ENCODE measurements around the gene UBA1. TPM values are rescaled to one million over a fixed set of nuclear protein-coding genes. Genes with fewer than 3 reads are reported as not detected.

Gene UBA1
- total and polyA plus RNA-seq, 11 donors = 86.9 to 171 (median 130) TPM

- Histone ChIP-seq H3K27ac (no peak overlapping the region), H3K4me3 (no peak overlapping the region), H3K9me3 (no peaks in the 10 kb centered on the region), H3K27me3 (no peaks in the 10 kb centered on the region), H3K36me3 (peaks cover 0 to 50% (median 43%) of the 10 kb centered on the region in 9 donors), H3K4me1 (peaks cover 0 to 34% (median 8%) of the 10 kb centered on the region in 12 donors)
- ATAC-seq (no peak), DNase-seq (no peak)
- TF ChIP-seq POLR2A (IDR thresholded peaks at IDR 0.05) (no peak), CTCF (IDR thresholded peaks at IDR 0.05) (no peak)
- 83 to 95% (median 87%) methylated on average over 5 to 10 of the region's 10 CpGs for WGBS, 4 donors
- intact Hi-C loops (cut with DNase I) = no loop called here
Measured at GRCh38 chrX:47222751-47223350, 29.2 kb downstream of the UBA1 start.

- 88 to 93% (median 91%) methylated on average over 8 to 13 of the region's 13 CpGs for WGBS, 4 donors
- peaks cover 0 to 58% (median 50%) of the 10 kb centered on the region in 9 donors for H3K36me3 ChIP-seq
- H3K27me3 ChIP-seq = no peaks in the 10 kb centered on the region
- H3K4me1 ChIP-seq = peaks cover 0 to 33% (median 8%) of the 10 kb centered on the region in 12 donors
- intact Hi-C loops (cut with DNase I) = no loop called here
- DNase-seq (no peak), ATAC-seq (no peak)
- H3K9me3 ChIP-seq = no peaks in the 10 kb centered on the region
- TF ChIP-seq POLR2A (IDR thresholded peaks at IDR 0.05) (no peak), CTCF (IDR thresholded peaks at IDR 0.05) (no peak)
- no peak overlapping the region for H3K4me3 ChIP-seq
- H3K27ac ChIP-seq = no peak overlapping the region
Measured at GRCh38 chrX:47223476-47224250, 30.0 kb downstream of the UBA1 start.

GRCh38 chrX:47224266-47224895 is 30.8 kb downstream of the UBA1 start:
- H3K36me3 ChIP-seq = peaks cover 0 to 64% (median 57%) of the 10 kb centered on the region in 9 donors
- intact Hi-C loops (cut with DNase I) = no loop called here
- no peak overlapping the region for H3K4me3 ChIP-seq
- H3K27ac ChIP-seq = no peak overlapping the region
- ATAC-seq = no peak
- no peak for DNase-seq
- TF ChIP-seq CTCF (IDR thresholded peaks at IDR 0.05) = no peak
- no peak for TF ChIP-seq POLR2A (IDR thresholded peaks at IDR 0.05)
- WGBS, 4 donors = 86 to 93% (median 90%) methylated on average over 17 of the region's 17 CpGs
- peaks cover 0 to 26% (median 7%) of the 10 kb centered on the region in 12 donors for H3K4me1 ChIP-seq
- no peaks in the 10 kb centered on the region for H3K27me3 ChIP-seq
- no peaks in the 10 kb centered on the region for H3K9me3 ChIP-seq

- WGBS, 4 donors = 88 to 96% (median 90%) methylated on average over 4 of the region's 4 CpGs
- H3K27ac ChIP-seq = no peak overlapping the region
- no peak for DNase-seq
- H3K36me3 ChIP-seq = peaks cover 0 to 66% (median 59%) of the 10 kb centered on the region in 9 donors
- no peak overlapping the region for H3K4me3 ChIP-seq
- TF ChIP-seq CTCF (IDR thresholded peaks at IDR 0.05) (no peak), POLR2A (IDR thresholded peaks at IDR 0.05) (no peak)
- peaks cover 0 to 21% (median 6%) of the 10 kb centered on the region in 12 donors for H3K4me1 ChIP-seq
- H3K27me3 ChIP-seq = no peaks in the 10 kb centered on the region
- no peak for ATAC-seq
- intact Hi-C loops (cut with DNase I) = no loop called here
- no peaks in the 10 kb centered on the region for H3K9me3 ChIP-seq
Measured at GRCh38 chrX:47224896-47225290, 31.3 kb downstream of the UBA1 start.

Data from heart left ventricle (tissue), 16 donors.